Measurements from ENCODE around the gene MND1.
A peak's percentile ranks its signal among the peaks of the same experiment; 100 is the strongest.

Gene MND1, protein sequence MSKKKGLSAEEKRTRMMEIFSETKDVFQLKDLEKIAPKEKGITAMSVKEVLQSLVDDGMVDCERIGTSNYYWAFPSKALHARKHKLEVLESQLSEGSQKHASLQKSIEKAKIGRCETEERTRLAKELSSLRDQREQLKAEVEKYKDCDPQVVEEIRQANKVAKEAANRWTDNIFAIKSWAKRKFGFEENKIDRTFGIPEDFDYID

DNA sequence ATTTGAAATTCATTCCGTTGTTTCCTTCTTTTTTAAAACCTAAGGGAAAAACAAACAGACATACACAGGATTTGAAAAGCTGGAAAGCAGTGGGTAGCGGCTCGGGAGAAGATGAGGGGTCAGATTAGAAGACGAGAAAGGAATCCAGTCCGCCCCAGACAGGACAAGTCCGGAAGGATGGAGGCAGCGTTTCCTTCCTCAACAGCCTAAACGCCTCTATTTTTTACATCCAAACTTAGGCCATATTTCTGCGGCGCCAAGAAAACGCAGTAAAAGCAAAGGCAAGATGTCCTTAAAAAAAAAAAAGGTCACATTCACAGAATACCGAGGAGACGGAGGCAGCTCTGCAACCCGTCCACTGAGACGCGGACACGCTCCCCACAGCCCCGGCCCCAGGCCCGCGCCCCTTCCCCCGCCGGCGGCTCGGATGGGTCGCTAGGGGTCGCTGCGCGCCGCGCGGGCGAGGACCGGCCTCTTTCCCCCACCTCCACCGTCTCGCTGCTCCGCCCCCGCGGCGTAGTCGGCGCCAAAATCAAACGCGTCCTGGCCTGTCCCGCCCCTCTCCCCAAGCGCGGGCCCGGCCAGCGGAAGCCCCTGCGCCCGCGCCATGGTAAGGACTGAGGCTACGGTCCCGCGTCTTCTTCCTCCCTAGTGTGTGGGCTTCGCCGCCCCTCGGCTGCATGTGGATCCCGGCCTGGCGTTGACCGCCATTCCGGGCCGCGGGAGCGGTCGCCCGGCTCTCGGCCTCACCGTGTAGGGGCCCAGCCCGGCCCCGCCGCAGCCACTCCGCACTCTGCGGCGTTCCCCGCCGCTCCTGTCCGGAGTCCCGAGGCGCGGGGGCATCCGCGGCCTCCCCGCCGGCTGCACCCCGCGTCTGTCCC lies at the start of gene MND1:
TSS of gene MND1 (plus strand) at position 558 of the 881 bp plus-strand sequence. CDS start at position 608, 50 bp downstream.
- TF ChIP-seq, protein P1, sequence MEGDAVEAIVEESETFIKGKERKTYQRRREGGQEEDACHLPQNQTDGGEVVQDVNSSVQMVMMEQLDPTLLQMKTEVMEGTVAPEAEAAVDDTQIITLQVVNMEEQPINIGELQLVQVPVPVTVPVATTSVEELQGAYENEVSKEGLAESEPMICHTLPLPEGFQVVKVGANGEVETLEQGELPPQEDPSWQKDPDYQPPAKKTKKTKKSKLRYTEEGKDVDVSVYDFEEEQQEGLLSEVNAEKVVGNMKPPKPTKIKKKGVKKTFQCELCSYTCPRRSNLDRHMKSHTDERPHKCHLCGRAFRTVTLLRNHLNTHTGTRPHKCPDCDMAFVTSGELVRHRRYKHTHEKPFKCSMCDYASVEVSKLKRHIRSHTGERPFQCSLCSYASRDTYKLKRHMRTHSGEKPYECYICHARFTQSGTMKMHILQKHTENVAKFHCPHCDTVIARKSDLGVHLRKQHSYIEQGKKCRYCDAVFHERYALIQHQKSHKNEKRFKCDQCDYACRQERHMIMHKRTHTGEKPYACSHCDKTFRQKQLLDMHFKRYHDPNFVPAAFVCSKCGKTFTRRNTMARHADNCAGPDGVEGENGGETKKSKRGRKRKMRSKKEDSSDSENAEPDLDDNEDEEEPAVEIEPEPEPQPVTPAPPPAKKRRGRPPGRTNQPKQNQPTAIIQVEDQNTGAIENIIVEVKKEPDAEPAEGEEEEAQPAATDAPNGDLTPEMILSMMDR (IDR thresholded peaks at IDR 0.05; ENCODE audit: low read length, missing control alignments): peak; percentile 34
- H3K4me3 ChIP-seq (replicated peaks; ENCODE audit: low read depth, low read length): peak within 1 kb of the TSS; percentile 70
- peak; percentile 73 for DNase-seq (ENCODE audit: low read depth)

DNA sequence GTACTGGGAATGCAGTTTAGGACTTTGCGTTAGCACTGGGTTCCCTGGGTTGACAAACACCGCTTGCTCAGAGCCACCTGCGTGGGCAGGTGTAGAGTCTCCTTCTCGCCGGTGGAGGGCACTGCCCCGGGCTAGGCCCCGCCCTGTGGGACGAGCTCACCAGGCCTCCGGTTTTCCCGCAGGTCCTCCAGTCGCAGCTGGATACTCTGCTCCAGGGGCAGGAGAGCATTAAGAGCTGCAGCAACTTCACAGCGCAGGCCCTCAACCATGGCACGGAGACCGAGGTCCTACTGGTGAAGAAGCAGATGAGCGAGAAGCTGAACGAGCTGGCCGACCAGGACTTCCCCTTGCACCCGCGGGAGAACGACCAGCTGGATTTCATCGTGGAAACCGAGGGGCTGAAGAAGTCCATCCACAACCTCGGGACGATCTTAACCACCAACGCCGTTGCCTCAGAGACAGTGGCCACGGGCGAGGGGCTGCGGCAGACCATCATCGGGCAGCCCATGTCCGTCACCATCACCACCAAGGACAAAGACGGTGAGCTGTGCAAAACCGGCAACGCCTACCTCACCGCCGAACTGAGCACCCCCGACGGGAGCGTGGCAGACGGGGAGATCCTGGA lies 49.2 kb upstream of the MND1 start:
- H3K4me3 ChIP-seq (replicated peaks; ENCODE audit: low read depth, low read length): no peak overlapping the region
- TF ChIP-seq, protein P1 (IDR thresholded peaks at IDR 0.05; ENCODE audit: low read length, missing control alignments): no peak
- no peak for DNase-seq (ENCODE audit: low read depth)

DNA sequence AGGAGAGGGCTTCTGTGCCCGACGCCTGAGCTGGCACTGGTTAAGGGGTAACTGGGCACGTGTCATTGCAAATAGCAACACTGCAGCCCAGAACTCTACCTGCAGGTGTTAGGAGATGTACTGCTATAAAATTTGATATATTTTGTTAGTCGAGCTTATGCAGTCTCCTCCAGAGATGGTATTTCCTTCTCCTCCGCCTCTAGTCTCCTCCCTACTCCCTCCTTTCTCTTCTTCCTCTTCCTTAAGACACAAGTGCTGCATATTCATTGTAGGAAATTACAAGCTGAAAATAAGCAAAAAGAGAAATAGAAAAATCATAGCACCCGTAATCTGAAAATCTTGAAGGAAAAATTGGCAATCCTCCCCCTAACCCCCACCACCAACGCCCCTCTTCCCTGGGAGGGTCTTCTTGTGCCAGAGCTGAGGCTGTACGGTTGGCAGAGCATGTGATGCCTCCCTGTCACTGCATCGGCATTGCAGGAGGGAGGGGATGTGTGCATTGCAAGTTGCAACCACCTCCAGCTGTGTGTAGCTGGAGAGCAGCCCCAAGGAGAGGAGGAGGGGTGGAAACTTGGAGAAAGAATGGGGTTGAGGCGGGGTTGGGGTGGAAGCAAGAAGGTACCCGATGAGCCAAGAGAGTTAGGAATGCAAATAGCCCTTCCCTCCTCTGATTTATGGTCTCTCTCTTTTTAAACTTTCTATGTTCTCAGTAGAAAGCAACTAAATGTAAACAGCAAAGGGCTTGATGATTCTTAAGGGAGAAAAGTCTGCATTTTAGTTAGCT lies 48.3 kb upstream of the MND1 start:
- H3K4me3 ChIP-seq (replicated peaks; ENCODE audit: low read depth, low read length): no peak overlapping the region
- TF ChIP-seq, protein P1 (IDR thresholded peaks at IDR 0.05; ENCODE audit: low read length, missing control alignments): no peak
- DNase-seq (ENCODE audit: low read depth): peak; percentile 26

DNA sequence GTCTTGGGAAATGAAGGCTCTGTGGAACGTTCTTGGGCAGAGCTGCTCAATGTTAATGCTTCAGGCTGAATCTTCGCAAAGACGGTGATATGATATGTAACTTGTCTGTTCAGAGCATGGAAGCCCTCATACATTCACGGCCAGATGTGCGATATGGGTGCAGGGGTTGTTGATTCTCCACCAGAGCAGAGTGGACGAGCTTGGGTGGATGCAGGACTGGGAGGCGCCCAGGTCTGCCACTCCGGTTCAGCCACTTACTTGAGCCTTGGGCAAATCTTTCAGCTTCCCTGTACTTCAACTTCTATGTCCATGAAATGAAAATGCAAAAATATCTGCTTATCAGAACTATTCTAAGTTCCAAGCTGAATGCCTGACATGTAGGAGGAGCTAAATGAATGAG lies 47.4 kb upstream of the MND1 start:
- H3K4me3 ChIP-seq (replicated peaks; ENCODE audit: low read depth, low read length): no peak overlapping the region
- no peak for DNase-seq (ENCODE audit: low read depth)
- TF ChIP-seq, protein P1 (IDR thresholded peaks at IDR 0.05; ENCODE audit: low read length, missing control alignments): no peak

DNA sequence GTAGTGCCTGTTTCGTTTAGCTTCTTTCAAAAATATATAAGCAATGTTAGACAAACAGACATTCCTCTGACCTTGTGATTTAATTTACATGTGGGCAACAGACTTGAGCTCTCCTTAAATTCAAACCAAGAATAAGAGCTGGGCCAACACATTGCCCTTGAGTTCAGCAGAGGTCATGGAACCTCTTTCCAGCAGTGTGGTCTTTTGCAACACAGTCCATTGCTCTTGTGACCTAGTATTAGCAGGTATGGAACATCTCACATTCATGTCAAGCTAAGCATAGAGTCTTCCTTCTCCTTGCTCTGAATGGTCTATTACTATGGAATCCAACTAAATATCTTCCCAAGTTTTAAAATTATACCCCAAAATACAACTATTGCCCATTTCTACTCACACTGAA lies 33.7 kb upstream of the MND1 start:
- TF ChIP-seq, protein P1 (IDR thresholded peaks at IDR 0.05; ENCODE audit: low read length, missing control alignments): no peak

DNA sequence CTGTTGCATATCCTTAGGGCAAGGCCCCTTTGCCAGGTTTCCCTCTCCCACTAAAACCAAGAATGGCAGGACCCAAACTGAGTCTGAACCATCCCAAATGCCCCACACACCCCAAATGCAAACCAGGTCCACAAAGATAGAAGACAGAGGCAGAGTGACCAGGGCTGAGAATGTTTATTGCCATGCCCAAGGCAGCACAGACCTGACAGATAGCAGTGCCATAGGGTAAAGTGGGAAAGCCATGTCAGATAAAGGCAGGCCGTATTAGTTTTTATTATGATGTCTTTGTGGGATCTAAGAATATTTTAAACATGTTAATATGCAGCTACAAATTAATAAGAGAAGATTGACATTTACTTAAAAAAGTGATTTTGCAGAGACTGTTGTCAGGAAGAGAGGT lies 29.6 kb upstream of the MND1 start:
- DNase-seq (ENCODE audit: low read depth): no peak
- TF ChIP-seq, protein P1 (IDR thresholded peaks at IDR 0.05; ENCODE audit: low read length, missing control alignments): no peak
- H3K4me3 ChIP-seq (replicated peaks; ENCODE audit: low read depth, low read length): no peak overlapping the region

More for the DNA sequence above, 33.7 kb upstream of the MND1 start:
- no peak overlapping the region for H3K4me3 ChIP-seq (replicated peaks; ENCODE audit: low read depth, low read length)
- no peak for DNase-seq (ENCODE audit: low read depth)
